Endothelial cell of umbilical vein (primary cell): ENCODE measurements around the gene DHRS4. TPM values are rescaled to one million over a fixed set of nuclear protein-coding genes. Genes with fewer than 3 reads are reported as not detected.

Experiments
- BruUV-seq: library from RNA; stranded (reverse); fragments of 400-500 nt; replicated peaks from 2 replicates; lab custom pipeline; 2021; lab: Mats Ljungman, UMichigan
- CTCF ChIA-PET: fragments of 300-600, 350-600 bp; sonication (Branson Sonifier 250); formaldehyde crosslinking; loops from one replicate; lab custom pipeline; 2021; ENCODE audit warnings: antibody characterized with exemption, inconsistent platforms; lab: Charles Lee
- POLR2A ChIA-PET: fragments of 300-600, 350-600 bp; sonication (Branson Sonifier 250); formaldehyde crosslinking; loops from one replicate; lab custom pipeline; 2021; ENCODE audit warnings: antibody characterized with exemption, inconsistent platforms; lab: Charles Lee
- DNase-seq: peaks from one replicate; pipeline ENCODE4 v3.0.0-alpha.2; 2011; ENCODE audit warnings: low read depth, low spot score
- FAIRE-seq: peaks from 2 replicates; lab custom pipeline; 2011; peaks lifted over from hg19 to GRCh38; lab: Jason Lieb, UNC
- H2AFZ ChIP-seq: 2 replicates; pipeline ENCODE4 v1.6.0; 2012; ENCODE audit warnings: low read depth, low read length, control low read depth, inconsistent platforms
- H3K27ac ChIP-seq: 2 replicates; pipeline ENCODE4 v1.5.1; 2011; ENCODE audit warnings: low read depth, mild to moderate bottlenecking, control low read depth, low read length, moderate library complexity; ENCODE audit not compliant: insufficient read depth
- H3K27me3 ChIP-seq, 2 experiments: 2 replicates each; pipeline versions ENCODE4 v1.6.0 to v1.6.1; 2011; ENCODE audit warnings: low read length in 2 of 2, mixed read lengths in 1 of 2; ENCODE audit not compliant: control insufficient read depth in 2 of 2, insufficient read depth in 2 of 2
- H3K36me3 ChIP-seq, 2 experiments: 2 replicates in 1 of 2; 3 replicates in 1 of 2; pipeline ENCODE4 v1.5.1; 2011; ENCODE audit warnings: low read length in 2 of 2, mild to moderate bottlenecking in 1 of 2, moderate library complexity in 1 of 2; ENCODE audit not compliant: control insufficient read depth in 2 of 2, insufficient read depth in 2 of 2; ENCODE audit errors: extremely low read depth in 1 of 2
- H3K4me1 ChIP-seq: 3 replicates; pipeline ENCODE4 v1.5.1; 2011; ENCODE audit warnings: mild to moderate bottlenecking, low read length; ENCODE audit not compliant: control insufficient read depth, insufficient read depth; ENCODE audit errors: extremely low read depth
- H3K4me2 ChIP-seq: 2 replicates; pipeline ENCODE4 v1.6.1; 2011; ENCODE audit warnings: low read length, control low read depth, mixed read lengths; ENCODE audit not compliant: insufficient read depth
- H3K4me3 ChIP-seq, 3 experiments: fragments of 200-600 bp in 1 of 3; sonication (generic), shearing (Covaris generic) in 1 of 3; replicated peaks in 1 of 3; 2 replicates each; pipeline ENCODE4 v1.5.1; 2011 to 2016; ENCODE audit warnings: control low read depth in 3 of 3, low read length in 3 of 3, mild to moderate bottlenecking in 2 of 3, inconsistent platforms in 1 of 3, low read depth in 1 of 3, moderate library complexity in 1 of 3; ENCODE audit not compliant: insufficient read depth in 1 of 3
- H3K79me2 ChIP-seq: 2 replicates; pipeline ENCODE4 v1.6.0; 2012; ENCODE audit warnings: low read length, inconsistent platforms; ENCODE audit not compliant: control insufficient read depth, insufficient read depth
- H3K9ac ChIP-seq: replicated peaks from 2 replicates; pipeline ENCODE3; 2011; ENCODE audit warnings: low read length, control low read depth; ENCODE audit not compliant: insufficient read depth; ENCODE audit errors: extremely low read depth
- H3K9me1 ChIP-seq: replicated peaks from 3 replicates; pipeline ENCODE4 v1.6.0; 2011; ENCODE audit warnings: mild to moderate bottlenecking, low read length; ENCODE audit not compliant: control insufficient read depth, insufficient read depth; ENCODE audit errors: extremely low read depth
- H3K9me3 ChIP-seq: replicated peaks from 2 replicates; pipeline ENCODE4 v1.5.1; 2012; ENCODE audit warnings: low read length, inconsistent platforms; ENCODE audit not compliant: control insufficient read depth, insufficient read depth
- H4K20me1 ChIP-seq: replicated peaks from 2 replicates; pipeline ENCODE3; 2011; ENCODE audit warnings: mild to moderate bottlenecking, low read length; ENCODE audit not compliant: control insufficient read depth, insufficient read depth; ENCODE audit errors: extremely low read depth
- CTCF ChIP-seq, 2 donors: IDR thresholded peaks; 1 replicate in 1 of 2; 2 replicates in 1 of 2; pipeline ENCODE4 v1.5.1; 2011; ENCODE audit warnings: low read length in 2 of 2, mild to moderate bottlenecking in 2 of 2, moderate library complexity in 2 of 2, control low read depth in 1 of 2, inconsistent platforms in 1 of 2, low read depth in 1 of 2; ENCODE audit not compliant: insufficient read depth in 1 of 2; ENCODE audit errors: extremely low read depth in 1 of 2
- EZH2 ChIP-seq: IDR thresholded peaks from 2 replicates; pipeline ENCODE4 v1.6.1; 2012; ENCODE audit warnings: borderline replicate concordance, low read depth, mild to moderate bottlenecking, moderate library complexity, low read length, inconsistent platforms; ENCODE audit not compliant: severe bottlenecking
- FOS ChIP-seq: IDR thresholded peaks from 2 replicates; pipeline ENCODE4 v1.6.1; 2011; ENCODE audit warnings: mild to moderate bottlenecking, low read length, moderate library complexity, borderline replicate concordance; ENCODE audit not compliant: insufficient read depth
- GATA2 ChIP-seq: IDR thresholded peaks from 2 replicates; pipeline ENCODE4 v1.7.0; 2011; ENCODE audit warnings: low read depth, mild to moderate bottlenecking, moderate library complexity, mixed read lengths, low read length; ENCODE audit not compliant: insufficient read length, insufficient read depth
- JUN ChIP-seq: IDR thresholded peaks from 2 replicates; pipeline ENCODE4 v1.6.1; 2011; ENCODE audit warnings: borderline replicate concordance, low read depth; ENCODE audit not compliant: insufficient read length, insufficient read depth
- MYC ChIP-seq: IDR thresholded peaks from one replicate; pipeline ENCODE4 v1.6.1; 2011; ENCODE audit warnings: mild to moderate bottlenecking, low read depth, low read length
- POLR2A ChIP-seq: IDR thresholded peaks from 2 replicates; pipeline ENCODE4 v1.6.1; 2012; ENCODE audit warnings: low read depth, mild to moderate bottlenecking, control low read depth, low read length
- dilution Hi-C: fragments of 300-500 bp; cut with MboI; formaldehyde crosslinking; loops from one replicate; pipeline ENCODE4 v1.15.0; 2019; ENCODE audit warnings: low sequenced_read_pairs; ENCODE audit not compliant: extremely low pct_ligation_motif_present
- intact Hi-C: fragments of 100-400 bp; cut with micrococcal nuclease; formaldehyde crosslinking; loops from one replicate; pipeline ENCODE4 v1.10.0; 2022
- polyA plus RNA-seq, 4 experiments: library from polyadenylated mRNA; depleted of rRNA in 3 of 4; stranded (reverse) in 3 of 4; unstranded in 1 of 4; fragments of >200 nt; gene quantifications; 2 replicates each; pipeline versions ENCODE4 v1.2.1 to v1.2.3, GENCODE V29; 2011 to 2012; ENCODE audit warnings: missing spikeins in 1 of 4
- total RNA-seq: library from RNA; stranded (reverse); gene quantifications from 2 replicates; pipeline ENCODE4 v1.2.3, GENCODE V29; 2021
- TF ChIP-seq, protein P1 (sequence below): IDR thresholded peaks from 2 replicates; pipeline ENCODE4 v1.6.1; 2011; ENCODE audit not compliant: insufficient read depth, insufficient read length

DHRS4 gene
- total and polyA plus RNA-seq, 2 donors (not counting 3 experiments of a cell fraction or from before 2014, with no cell fraction given) = 19.2 to 32.0 TPM

- Histone ChIP-seq H4K20me1 (no peaks in the 10 kb centered on the region), H3K9me1 (no peaks in the 10 kb centered on the region), H3K9ac (no peak overlapping the region), H3K9me3 (no peaks in the 10 kb centered on the region), H3K36me3 (no peaks in the 10 kb centered on the region), H3K4me1 (no peaks in the 10 kb centered on the region), H3K27me3 (no peaks in the 10 kb centered on the region), H3K27ac (no peak overlapping the region), H3K4me2 (no peak overlapping the region), H3K79me2 (no peaks in the 10 kb centered on the region), H3K4me3 (no peak overlapping the region), H2AFZ (no peak overlapping the region)
- ChIA-PET POLR2A (no interaction called here), CTCF (no interaction called here)
- no peak for DNase-seq
- dilution Hi-C loops (no loop called here), intact Hi-C loops (no loop called here)
- no peak for FAIRE-seq
- TF ChIP-seq GATA2 (no peak), MYC (no peak), FOS (no peak), CTCF (IDR thresholded peaks at IDR 0.05; ENCODE audit: extremely low read depth in 1 of 2, insufficient read depth in 1 of 2, low read depth in 1 of 2, low read length in 2 of 2) (no peak), EZH2 (no peak), JUN (no peak), POLR2A (no peak)
- TF ChIP-seq, protein P1, sequence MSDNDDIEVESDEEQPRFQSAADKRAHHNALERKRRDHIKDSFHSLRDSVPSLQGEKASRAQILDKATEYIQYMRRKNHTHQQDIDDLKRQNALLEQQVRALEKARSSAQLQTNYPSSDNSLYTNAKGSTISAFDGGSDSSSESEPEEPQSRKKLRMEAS = no peak
- BruUV-seq = TSS peak; percentile 28
Observed at GRCh38 chr14:23939607-23940326, 13.8 kb upstream of the DHRS4 start.
